Activated CD4-positive, alpha-beta T cell treated with anti-CD3 and anti-CD28 coated beads, Interleukin-2, Interleukin-6, amounts not matched to agents 100 ng/mL and 50 ng/mL, durations not matched to agents 16 hours and 8 hours (primary cell): ENCODE measurements around the gene SBK3.
"Not testable (repeated sequence)": the region's sequence is repeated elsewhere in the genome, so short reads cannot be mapped to it uniquely, and the experiment has no call there.

Experiments used
- DNase-seq: peaks from one replicate; pipeline ENCODE4 v3.0.0-alpha.2; 2020

The SBK3 gene

DNA sequence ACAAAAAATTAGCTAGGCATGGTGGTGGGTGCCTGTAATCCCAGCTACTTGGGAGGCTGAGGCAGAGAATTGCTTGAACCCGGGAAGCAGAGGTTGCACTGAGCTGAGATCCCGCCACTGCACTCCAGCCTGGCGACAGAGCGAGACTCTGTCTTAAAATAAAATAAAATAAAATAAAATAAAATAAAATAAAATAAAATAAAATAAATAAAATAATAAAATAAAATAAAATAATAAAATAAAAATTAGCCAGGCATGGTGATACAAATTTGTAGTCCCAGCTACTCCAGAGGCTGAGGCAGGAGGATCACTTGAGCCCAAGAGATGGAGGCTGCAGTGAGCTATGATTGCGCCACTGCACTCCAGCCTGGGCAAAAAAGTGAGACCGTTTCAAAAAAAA is 28.6 kb upstream of the SBK3 start:
- DNase-seq: not testable (repeated sequence)

DNA sequence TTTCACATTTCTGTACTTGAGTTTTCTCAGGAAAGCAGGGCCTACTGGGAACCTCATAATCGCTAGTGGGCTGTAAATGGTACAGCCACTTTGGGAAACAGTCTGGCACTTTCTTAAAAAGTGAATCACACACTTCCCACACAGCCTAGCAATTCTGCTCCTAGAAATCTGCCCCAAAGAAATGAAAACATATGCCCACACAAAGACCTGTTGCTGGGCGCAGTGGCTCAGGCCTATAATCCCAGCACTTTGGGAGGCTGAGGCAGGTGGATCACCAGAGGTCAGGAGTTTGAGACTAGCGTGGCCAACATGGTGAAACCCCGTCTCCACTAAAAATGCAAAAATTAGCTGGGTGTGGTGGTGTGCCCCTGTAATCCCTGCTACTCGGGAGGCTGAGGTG is 24.1 kb upstream of the SBK3 start:
- DNase-seq: not testable (repeated sequence)

DNA sequence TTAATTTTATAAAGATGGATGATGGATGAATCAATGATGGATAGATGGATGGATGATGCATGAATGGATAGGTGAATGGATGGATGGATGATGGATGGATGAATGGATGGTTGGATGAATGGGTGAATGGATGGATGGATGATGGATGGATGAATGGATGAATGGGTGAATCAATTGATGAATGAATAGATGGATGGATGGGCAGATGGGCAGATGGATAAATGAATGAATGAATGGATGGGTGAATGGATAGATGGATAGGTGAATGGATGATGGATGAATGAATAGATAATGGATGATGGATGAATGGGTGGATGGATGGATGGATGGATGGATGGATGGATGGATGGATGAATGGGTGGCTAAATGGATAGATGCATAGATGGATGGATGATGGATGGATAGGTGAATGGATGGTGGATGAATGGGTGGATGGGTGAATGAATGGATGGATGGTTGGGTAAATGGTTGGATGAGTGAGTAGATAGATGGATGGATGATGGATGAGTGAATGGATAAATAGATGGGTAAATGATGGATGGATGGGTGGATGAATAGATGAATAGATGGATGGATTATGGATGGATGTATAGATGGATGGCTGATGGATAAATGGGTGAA is 22.5 kb upstream of the SBK3 start:
- DNase-seq: no peak

DNA sequence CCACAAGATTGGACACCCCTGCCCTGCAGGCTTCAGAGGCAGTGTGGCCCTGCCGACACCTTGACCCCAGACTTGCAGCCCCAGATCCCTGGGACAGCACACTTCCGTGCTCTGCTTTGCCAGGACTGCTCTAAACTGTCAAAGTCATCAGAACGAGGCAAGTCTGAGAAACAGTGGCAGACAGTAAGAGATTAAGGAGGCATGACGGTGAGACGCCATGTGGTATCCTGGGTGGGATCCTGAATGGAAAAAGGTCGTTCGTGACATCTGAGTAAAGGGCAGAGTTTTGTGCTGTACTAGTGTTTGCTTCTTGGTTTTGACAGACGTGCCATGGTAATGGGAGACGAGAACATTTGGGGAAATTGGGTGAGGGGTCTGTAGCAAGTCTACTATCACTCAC is 21.5 kb upstream of the SBK3 start:
- no peak for DNase-seq

DNA sequence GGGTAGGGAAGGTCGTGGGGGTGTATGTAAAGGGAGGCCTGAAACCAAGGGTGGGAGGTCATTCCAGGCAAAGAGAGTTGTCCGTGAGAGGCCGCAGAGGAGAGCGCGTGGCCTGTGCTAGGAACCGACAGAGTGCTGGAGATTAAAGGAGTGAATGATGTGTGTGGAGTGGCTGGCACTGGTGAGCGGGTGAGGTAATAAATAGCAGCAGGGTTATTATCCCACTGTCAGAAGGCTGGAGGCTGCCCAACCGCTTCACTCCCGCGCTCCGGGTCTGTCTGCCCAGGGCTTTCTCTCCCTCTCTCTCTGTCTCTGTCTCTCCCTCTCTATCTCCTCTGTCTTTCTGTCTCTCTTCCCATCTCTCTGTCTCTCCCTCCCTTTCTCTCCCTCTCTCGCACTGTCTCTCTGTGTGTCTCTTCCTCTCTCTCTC is 17.9 kb upstream of the SBK3 start:
- DNase-seq: no peak

DNA sequence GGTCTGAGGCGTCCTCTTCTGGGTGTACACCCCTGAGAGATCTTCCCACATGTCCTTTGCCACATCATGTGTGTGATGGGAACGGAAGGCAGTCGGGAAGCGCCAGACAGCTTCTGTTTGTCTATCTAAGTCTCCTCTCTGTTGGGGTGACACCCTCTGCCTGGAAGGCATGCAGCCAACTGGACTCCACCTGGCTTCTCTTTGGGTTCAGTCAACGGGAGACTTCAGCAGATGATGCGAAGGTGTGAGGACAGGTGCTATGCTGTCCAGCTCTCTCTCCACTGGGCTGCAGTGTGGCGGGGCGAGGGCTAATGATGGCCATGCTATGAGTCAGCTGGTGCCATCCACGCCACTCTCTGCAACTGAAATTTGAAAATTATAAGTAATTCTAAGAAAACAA is 14.3 kb upstream of the SBK3 start:
- no peak for DNase-seq

DNA sequence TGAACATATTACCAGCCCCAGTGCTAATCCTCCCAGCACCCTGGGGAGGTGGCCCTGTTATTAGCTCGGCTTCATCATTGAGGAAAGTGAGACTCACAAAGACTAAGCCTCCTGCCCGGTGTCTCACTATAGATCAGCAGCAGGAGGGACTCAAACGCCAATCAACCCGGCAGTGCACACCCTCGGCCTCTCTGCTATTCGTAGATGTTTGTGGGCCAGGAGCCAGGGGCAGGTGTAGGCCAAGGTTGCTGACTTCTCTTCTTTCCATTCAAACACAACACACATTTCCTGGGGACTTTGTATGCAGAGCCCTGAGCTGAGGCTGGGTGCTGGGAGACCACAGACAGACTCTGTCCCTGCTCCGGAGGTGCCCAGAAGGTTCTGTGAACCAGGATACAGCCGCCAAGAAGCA is 9.4 kb upstream of the SBK3 start:
- DNase-seq: no peak

DNA sequence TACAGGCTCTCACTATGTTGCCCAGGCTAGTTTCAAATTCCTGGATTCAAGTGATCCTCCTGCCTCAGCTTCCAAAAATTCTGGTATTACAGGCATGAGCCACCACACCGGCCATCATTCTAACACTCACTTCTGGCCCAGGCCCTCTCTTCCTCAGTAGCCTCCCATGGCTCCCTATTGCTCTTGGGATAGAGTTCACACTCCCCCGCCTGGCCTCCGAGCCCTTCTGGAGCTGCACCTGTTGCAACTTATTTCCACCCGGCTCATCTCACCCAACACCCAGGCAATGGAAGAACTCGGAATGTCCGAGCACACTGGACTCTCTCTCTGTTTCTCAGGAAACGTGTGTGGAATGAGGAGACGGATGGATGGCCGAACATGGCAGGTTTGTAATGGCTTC is 9.0 kb upstream of the SBK3 start:
- no peak for DNase-seq

DNA sequence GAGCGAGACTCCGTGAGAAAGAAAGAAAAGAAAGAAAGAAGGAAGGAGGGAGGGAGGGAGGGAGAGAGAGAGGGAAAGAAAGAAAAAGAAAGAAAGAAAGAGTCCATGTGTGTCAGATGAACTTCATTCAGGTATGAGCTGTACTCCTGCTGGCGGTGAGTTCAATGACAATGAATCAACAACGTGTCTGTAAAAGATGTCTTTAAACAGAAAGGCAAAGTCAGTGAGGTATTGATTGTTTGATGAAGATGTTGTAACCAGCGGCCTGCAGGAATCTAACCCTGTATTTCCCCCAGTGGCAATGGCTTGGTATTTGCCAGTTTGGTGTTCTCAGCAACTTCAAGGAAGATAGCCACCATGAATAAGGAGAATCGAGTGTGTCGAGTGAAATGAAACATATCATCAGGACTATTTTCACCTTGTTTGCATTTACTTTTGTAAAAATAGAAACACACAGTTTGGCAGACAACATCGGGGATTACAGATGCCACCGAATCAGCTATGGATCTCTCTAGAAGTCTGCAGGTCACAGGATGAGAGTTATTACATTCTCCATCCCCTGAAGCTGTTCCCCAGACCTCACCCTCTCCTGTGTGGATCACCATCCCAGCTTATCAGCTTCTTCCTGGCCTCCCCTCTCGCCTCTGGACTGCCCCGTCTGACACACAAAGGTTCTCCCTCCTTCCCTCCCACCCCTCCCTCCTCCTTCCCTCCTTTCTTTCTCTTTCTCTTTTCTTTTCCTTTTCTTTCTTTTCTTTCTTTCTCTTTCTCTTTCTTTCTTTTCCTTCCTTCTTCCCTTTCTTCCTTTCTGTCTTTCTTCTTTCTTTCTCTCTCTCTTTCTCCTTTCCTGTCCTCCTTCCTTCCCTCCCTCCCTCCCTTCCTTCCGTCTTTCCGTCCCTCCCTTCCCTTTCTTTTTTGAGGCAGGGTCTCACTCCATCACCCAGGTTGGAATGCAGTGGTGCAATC is 8.2 kb upstream of the SBK3 start:
- DNase-seq: no peak

DNA sequence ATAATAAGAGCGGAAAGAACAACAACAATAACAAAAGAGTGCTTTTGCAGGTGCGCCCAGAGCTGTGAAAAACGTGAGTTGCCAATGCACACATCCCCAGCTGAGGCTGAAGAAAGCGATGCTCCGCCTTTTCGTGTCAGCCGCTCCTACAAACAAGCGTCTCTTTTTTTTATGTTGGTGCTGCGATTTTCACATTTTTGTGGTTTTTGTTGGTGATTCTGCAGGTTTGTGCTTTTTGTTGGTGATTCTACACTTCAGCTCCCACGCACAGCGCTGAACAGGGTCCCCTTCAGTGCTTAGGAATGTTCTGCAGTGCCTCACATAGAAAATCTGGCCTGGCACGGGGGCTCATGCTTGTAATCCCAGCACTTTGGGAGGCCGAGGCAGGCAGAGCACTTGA is 7.3 kb upstream of the SBK3 start:
- DNase-seq: no peak

DNA sequence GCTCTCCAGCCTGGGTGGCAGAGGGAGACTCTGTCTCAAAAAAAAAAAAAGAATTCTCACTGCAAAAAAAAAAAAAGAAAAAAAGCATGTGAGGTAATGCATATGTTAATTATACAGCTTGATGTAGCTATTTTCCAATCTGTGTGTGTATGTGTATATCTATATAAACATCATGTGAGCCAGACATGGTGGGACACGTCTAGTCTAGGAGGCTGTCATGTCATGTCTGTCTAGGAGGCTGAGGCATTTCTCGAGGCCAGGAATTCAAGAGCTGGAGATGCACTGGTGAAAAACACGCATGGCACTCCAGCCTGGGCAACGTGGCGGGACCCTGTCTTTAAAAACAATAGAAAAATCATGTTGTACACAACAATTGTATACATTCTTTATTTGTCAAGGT is 6.9 kb upstream of the SBK3 start:
- no peak for DNase-seq

DNA sequence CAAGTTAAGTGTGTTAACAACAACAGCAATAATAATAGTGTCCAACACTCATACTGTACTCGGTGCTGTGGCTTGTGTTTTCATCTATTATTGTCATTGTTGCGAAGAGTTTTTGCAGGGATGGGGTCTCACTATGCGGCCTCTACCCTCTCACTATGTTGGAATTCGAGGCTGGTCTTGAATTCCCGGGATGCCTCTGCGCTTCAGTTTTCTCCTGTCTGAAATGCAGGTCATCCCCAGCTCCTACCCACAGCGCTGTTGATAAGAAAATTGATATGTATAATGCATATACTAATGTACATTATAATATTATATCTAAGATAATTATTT is 4.9 kb upstream of the SBK3 start:
- DNase-seq: no peak

DNA sequence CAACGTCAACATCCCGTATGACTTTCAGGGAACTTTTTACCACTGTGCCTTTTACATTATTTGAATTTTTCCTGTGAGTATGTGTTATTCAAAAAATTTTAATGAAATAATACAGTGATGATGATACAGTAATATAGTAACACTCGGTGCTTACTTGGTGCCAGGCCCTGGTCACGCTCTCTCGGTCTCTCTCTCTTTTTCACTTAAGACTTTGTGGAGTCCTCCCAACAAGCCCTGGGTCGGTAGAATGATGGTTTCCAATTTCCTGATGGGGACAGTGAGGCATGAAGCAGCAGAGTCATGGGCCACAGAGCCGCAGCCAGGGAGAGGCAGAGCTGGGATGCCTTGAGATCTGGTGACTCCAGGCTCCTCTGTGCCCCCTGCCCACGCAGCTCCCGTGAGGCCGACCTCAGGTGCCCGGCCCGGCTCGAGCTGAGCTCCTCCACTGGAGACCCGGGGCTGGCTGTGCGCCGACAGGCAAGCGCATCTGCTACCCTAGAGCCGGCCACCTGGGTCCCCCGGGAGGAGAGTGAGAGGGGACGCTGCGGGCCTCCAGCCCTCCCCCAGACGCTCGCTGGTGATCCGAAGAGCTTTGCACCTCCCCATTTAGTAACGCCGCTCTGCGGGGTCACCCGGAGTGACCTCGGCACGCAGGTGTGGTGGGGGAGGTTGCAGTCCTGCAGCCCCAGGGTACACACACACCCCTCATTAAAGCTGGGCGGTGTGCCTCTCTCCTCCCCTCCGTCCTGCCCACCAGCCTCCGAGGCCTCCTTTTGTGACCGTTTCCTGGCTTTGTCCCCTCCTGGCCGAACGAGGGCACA is 4.4 kb upstream of the SBK3 start:
- no peak for DNase-seq

DNA sequence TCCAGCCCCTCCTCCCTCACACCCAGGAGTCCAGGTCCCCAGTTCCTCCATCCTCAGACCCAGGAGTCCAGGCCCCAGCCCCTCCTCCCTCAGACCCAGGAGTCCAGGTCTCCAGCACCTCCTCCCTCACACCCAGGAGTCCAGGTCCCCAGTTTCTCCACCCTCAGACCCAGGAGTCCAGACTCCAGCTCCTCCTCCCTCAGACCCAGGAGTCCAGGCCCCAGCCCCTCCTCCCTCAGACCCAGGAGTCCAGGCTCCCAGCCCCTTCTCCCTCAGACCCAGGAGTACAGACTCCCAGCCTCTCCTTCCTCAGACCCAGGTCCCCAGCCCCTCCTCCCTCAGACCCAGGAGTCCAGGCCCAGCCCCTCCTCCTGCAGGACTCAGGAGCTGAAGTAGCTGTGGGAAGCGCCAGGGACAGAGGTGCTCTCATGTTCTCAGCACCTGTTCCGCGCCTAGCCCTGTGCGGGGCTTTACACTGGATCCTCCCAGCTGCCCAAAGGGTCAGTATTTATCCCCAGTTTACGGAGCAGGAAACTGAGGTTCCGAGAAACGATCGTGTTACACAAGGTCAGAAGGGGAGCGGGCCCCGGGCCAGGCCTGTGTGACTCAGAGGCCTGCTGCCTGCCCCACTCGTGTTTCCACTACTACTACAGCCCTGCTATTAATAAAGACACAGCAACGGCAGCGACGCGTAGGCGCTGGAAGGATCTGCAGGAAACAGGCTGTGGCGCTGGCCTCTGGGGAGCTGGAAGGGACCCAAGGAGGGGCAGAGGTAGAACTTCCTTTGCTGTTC is 1.7 kb upstream of the SBK3 start:
- DNase-seq: no peak

DNA sequence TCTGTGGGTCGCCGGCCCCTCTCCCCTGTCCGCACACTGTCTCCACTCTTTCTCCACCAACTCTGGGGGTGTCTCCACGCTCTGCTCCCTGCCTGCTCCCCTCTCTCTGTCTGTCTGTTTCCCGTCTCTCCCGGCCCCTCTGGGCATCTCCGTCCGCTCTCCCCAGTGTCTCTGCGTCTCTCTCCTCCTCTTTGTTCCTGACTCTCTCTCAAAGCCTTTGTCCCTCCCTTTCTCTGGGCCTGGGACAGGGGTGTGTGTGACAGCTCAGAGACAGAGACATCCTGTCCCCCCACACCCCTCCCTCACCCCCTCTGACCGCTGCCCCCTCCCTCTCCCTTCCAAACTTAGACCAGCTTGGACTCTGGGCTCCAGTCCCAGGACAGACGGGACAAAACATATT is 668 bp upstream of the SBK3 start:
- no peak for DNase-seq

DNA sequence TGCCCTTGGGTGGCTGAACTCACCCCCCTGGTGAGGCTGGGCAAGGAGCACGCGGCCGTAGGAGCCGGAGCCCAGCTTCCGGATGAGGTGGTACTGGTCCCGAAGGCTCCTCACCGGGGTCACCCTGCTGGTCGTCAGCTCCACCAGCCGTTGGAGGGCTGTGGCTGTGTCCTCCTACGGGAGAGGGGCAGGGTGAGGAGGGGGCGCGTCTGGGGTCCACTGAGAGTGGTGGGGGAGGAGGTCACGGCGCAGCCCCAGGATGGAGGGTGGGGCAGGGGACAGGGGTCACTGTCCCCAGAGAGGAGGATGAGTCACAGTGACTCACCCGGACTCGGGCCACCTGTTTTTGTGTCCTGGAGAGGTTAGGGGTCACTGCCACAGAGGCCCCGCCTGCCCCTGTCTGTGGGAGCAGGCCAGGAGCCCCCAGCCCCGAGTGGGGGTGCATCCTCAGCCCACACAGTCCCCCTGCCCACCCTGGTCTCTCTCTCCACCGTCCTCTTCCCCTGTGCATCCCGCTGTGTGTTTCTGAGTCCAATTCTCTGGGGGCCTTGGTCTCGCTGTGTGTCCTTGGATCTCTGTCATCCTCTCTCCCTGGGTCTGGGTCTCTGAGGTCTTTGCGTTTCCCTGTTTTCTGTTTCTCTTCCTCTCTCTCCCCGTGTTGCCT is 435 bp downstream of the SBK3 start:
- DNase-seq: no peak

DNA sequence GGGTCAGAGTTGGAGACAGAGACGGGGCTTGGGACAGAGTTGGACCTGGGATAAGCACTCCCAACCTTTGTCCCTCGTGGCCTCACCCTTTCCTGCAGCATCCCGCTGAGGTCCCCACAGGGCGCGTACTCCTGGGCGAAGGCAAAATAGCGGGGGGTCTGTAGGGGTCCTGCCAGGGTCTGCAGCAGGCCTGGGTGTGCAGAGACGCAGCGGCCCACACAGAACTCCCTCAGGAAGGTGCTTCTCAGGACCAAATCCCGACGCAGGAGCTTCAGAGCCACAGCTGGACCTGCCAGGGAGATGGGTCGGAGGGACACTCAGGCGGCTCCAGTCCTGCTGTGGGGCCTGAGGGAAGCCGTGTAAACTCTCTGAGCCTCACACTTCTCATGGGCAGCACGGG is 1.3 kb downstream of the SBK3 start:
- DNase-seq: no peak

DNA sequence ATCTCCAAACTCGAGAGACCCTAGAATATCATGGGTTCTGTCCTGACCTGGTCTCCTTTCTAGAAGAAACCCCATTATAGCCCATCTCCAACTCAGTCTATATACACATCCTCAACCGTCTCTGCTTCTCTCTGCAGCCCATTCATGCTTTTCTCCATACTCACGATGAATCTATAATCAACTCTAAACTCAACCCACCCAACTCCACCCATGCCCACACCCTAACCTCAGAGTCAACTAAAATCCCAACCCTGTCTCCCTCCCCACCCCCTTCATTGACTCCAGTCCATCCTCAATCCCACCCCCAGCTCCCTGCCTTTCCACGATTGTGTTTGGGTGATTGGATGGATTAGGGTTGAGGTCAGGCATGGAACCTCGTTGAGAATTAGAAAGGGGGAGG is 1.8 kb downstream of the SBK3 start:
- DNase-seq: no peak

DNA sequence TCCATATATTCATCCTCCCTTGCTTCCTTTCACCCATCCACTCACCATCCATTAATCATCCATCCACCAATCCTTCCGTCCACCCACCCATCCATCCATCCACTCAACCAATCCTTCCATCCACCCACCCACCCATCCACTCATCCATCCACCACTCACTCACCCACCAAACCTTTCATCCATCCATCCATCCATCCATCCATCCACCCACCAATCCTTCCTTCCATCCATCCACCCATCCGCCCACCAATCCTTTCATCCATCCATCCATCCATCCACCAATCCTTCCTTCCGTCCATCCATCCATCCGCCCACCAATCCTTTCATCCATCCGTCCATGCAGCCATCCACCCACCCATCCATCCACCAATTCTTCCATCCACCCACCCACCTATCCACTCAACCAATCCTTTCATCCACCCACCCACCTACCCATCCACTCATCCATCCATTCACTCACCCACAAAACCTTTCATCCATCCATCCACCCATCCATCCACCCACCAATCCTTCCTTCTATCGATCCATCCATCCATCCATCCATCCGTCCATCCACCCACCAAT is 3.0 kb downstream of the SBK3 start:
- DNase-seq: no peak

DNA sequence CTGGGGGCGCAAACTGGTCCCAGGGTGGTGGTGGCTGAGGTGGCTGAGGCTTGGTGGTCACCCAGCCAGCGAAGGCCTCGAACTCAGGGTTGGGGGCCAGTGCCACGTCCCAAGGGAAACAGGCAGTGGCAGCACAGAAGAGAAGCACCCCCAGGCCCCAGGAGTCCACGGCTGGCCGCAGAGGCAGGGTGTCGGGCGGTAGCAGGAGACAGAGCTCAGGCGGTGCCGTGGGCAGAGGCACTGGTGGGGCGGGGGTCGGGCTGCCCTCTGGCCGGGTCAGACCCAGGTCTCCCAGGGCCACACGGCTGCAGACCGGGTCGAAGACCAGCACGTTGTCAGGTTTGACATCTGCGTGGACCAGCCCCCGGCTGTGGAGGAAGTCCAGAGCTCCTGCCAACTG is 4.3 kb downstream of the SBK3 start:
- DNase-seq: no peak

DNA sequence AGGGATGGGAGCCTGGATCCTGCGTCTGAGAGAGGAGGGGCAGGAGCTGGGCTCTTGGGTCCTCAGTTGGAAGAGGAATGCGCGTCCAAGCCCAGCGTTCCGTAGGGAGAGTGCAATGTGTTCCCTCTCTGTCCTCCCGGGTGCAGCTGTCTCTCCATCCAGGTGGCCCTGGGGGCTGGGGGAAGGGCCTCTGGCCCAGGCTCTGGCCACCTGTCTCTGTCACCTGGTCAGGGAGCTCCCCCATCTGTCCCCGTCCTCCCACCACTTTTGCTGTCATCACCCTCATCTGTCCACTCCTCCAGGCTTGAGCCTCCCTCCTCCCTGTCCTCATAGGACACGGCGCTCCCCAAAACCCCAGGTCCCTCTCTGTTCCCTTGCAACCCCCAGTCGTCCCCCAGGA is 4.7 kb downstream of the SBK3 start:
- no peak for DNase-seq
